GM19438 (cell line): ENCODE measurements around the gene PRR15L.
A peak's percentile ranks its signal among the peaks of the same experiment; 100 is the strongest.
"Not testable (repeated sequence)": the region's sequence is repeated elsewhere in the genome, so short reads cannot be mapped to it uniquely, and the experiment has no call there.

Experiments
- ATAC-seq: cut with Tn5 transposase; IDR thresholded peaks from one replicate; pipeline ENCODE4 v1.9.1; 2021; ENCODE audit warnings: low read depth; ENCODE audit not compliant: unreplicated experiment

The PRR15L gene

DNA sequence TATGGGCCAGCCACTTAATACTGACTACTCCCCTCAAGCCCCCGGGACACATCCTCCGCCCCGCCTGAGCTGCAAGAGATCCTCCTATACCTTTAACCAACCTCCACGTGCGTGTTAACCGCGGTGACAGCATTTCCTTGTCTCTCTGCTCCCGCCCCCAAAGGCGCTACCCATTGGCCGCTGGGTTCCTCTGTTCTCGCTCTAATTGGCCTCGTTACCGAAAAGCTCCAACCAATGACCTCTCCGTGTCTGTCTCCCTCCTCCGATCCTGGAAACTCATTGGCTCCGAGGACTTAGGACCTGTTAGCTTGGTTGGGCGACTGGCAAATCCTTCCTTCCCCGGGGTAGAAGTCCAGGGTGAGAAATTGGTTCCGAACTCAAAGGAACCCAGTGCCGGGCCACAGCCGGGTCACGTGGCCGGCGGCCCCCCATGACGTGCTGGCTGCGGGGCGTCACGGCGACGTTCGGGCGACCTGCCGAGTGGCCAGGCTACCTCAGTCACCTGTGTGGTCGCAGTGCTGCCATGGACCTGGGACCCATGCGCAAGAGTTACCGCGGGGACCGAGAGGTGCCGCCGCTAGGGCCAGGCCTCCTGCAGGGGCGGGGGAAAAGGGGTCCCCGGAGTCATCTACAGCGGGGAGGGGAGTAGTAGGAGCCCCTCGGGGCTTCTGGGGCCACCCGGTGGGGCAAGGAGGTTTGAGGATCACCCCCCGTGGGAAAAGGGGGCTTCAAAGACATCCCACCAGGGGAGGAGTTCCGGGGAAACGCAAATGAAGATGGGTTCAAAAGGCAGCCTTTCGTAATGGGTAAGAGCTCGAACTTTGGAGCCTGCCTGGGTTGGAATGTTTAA, 16.2 kb downstream of the PRR15L start, which contains the start of gene PNPO:
TSS of gene PNPO (plus strand) at position 326 of the 850 bp plus-strand sequence. CDS start at position 431, 105 bp downstream.
- peak; percentile 95 for ATAC-seq

DNA sequence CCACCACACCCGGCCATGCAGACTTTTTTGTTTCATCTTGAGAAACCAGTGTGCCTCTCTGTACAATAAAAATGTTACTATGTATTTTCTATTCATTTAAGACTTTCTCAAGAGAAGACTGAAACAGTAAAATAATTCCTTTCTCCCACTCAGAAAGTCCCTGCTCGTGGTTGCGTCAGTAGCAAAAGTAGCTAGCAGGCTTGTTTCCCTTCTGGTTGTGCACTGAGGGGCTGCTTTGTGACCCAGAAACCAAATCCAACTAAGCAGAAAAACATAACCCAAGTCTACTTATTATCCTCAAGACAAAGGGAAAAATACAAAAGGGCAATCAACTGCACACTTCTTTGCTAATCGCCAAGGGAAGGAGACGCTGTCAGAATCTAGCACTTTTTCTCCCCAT, 19.7 kb downstream of the PRR15L start:
- no peak for ATAC-seq

DNA sequence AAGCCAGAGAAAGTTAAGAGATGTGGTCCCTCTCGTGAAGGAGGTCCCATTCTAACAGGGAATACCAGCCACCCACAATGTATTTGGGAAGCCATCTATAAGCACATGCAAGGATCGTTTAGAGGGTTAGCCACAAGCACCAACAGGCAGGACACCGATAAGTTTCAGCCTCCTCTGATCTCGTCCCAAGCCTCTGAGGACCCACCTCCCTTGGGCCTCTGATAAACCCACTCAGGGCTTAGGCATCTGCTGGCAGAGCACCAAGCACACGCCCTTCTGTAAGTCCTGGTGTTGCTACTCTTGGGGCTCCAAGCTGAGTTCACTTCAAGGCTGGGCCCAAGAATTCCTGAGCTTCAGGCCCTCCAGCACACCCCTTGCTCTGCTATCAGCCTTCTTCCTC, 21.7 kb downstream of the PRR15L start:
- no peak for ATAC-seq

DNA sequence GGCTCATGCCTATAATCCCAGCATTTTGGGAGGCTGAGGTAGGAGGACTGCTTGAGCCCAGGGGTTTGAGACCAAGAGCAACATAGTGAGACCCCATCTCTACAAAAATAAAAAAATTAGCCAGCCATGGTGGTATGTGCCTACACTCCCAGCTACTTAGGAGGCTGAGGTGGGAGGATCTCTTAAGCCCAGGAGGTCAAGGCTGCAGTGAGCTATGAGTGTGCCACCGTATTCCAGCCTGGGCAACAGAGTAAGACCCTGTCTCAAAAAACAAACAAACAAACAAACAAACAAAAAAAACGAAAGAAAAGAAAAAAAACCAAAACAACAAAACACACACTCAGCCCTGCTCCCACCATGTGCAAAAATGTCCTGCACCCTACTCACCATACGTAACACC, 22.2 kb downstream of the PRR15L start:
- not testable (repeated sequence) for ATAC-seq

DNA sequence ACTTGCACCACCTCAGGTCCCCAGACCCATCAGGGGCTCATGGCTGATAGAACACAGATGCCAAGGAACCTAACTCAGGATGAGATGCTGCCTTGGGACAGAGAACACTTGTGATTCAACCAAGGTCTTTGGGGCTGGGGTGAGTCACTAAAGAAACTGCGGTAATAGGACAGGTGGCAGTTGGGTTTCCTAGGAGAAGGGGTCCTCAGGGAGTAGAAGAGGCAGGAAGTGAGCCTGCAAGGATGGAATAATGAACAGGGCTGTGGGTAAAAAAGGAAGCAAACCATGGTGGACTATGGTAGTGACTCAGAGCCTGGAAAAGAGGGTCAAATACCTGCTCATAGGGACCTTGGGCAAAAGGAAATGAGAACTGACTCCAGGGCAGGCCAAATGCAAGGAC, 22.8 kb downstream of the PRR15L start:
- no peak for ATAC-seq

DNA sequence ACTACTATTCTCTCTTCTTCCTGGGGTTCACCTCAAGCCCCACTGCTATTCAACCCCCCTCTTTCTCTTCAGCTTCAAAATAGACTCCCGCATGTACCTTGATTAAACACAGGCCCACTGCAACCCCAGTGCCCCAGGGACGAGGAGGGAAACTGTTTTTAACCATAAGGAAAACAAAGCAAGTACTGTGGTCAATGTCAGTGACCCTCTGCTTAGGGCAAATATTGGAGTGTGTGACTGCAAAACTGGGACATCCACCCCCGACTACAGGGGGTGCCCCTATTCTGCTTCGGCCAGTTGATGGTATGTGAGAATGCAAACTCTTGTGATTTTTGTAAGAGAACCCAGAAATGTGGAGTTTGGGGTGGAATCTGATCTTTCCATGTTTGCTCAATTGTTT, 25.8 kb downstream of the PRR15L start:
- no peak for ATAC-seq

DNA sequence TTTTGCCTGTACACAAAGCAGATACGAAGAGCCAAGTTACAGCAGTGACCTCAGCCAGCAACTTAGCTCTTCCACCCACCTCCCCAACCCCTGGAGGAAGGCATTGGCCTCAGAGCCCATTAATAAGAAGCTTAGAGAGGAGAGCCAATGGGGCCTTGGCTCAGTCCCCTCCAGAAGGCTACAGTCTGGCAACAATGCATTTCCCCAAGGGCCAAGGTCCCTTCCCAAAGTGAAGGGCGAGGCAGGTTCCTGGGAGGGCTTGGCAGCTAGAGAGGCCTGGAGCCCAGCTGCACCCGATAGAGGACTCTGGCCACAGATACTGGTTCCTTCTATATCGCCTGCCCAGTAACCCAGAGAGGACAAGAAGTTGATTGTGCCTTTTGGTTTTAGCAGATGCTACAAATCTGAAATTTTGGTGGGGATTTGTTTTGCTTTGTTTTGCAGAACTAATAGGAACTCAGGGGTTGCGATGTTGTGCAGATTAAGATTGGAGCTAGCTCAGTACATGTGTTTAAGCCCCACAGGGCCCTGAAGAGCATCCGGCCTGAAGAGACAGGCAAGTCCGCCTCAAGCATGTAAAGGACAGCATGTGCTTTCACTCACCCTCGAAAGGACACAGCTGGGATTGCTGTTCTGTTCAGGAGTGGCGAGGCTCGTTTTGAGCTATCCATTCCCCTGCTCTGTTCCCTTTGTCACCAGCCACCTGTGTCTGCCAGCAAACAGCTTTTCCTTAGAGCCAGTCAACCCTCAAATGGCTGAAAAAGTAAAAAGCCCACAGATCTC, 28.3 kb downstream of the PRR15L start:
- no peak for ATAC-seq

DNA sequence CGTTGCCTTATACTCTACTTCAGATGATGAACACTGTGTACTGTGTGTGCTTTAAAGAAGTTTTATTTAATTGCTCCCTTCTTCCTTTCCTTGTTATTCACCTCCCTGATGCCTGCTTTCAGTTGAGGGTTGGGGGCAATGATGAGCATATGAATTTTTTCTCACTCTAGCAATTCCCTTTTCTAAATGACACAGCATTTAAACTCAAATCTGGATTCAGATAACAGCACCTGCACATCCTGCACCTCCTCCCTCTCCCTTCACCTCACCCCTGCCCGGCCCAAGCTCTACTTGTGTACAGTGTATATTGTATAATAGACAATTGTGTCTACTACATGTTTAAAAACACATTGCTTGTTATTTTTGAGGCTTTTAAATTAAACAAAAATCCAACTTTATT, 29.3 kb downstream of the PRR15L start:
- ATAC-seq: no peak

DNA sequence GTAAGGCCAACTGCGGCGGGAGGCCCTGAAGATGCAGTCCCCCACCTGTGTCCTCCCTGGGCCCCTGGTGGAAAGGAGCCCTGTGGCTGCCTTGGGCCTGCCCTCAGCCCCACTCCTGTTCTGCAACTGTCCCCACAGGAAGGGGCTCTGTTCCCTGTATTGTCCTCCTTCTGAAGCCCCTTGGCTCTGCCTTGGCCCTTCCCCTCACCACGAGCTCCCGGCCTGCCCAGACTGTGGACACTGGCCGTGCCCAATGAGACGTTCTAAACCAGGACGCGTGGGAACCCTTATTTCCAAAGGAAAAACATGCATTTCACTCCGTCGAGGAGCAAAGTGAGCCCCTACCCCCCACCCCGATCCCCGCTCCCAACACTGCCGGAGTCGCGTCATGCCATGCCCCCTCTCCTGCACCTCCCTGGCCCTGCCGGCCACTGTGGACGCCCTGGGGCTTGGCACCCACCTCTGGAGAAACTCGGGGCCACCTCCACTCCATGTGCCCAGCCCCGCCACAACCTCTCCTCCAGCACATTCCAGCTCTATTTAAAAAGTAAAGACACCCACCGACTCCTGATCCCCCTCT, 29.8 kb downstream of the PRR15L start:
- ATAC-seq: no peak

DNA sequence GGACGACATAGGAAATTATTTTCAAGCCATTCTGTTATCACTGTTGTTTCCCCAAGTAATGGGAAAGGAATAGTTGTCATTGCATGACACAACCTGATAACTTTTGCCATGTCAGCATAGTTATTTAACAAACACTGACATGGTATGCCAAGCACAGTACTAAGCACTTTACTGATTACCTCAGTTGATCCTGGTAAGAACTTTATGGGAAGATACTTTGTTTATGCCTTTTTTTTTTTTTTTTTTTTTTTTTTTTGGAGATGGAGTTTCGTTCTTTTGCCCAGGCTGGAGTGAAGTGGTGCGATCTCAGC, 32.0 kb downstream of the PRR15L start:
- ATAC-seq: no peak

DNA sequence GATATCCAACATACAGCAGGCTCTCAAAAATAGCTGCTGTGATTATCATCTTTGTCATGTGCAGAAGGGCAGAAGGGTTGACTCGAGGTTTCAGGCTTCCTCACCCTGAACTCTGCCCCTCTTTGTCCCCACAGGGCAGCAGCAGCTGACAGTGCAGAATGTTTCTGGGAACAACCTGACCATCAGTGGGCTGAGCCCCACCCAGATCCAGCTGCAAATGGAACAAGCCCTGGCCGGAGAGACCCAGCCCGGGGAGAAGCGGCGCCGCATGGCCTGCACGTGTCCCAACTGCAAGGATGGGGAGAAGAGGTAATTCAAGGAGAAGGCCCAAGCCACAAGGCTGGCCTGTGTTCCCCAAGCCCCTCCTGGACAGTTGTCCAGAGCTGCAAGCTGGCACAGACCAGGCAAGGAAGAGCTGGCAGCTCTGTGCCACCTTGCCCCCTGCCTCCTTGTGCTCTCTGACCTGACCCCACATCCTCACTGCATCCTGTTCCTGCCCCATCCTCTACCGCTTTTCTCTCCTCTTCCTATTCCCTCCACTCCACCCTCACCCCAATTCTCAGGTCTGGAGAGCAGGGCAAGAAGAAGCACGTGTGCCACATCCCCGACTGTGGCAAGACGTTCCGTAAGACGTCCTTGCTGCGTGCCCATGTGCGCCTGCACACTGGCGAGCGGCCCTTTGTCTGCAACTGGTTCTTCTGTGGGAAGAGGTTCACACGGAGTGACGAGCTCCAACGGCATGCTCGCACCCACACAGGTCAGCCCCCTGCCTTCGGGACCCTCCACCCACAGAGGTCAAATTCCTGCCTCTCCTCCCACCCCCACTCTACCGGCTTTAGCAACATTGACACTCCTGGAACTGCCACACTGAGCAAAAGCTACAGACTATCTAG, 32.7 kb downstream of the PRR15L start:
- no peak for ATAC-seq

DNA sequence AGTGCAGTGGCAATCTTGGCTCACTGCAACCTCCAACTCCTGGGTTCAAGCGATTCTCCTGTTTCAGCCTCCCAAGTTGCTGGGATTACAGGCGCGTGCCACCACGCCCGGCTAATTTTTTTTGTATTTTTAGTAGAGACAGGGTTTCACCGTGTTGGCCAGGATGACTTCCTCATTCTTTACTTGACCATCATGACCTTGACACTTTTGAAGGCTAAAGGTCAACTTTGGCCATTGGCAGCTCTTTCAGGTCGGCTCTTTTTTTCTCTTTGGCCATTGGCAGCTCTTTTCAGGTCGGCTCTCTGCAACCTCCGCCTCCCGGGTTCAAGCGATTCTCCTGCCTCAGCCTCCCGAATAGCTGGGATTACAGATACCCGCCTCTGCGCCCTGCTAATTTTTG, 37.8 kb downstream of the PRR15L start:
- not testable (repeated sequence) for ATAC-seq

DNA sequence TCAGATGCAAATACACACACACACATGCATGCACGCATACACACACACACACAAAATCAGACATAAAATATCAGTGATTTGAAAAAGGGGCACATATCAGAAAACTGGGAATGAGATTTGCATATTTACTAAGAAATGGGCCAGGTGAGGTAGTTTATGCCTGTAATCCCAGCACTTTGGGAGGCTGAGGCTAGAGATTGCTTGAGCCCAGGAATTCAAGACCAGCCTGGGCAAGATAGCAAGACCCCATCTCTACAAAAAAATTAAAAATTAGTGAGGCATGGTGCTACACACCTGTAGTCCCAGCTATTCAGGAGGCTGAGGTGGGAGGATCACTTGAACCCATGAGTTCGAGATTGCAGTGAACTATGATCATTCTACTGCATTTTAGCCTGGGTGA, 38.7 kb downstream of the PRR15L start:
- no peak for ATAC-seq

DNA sequence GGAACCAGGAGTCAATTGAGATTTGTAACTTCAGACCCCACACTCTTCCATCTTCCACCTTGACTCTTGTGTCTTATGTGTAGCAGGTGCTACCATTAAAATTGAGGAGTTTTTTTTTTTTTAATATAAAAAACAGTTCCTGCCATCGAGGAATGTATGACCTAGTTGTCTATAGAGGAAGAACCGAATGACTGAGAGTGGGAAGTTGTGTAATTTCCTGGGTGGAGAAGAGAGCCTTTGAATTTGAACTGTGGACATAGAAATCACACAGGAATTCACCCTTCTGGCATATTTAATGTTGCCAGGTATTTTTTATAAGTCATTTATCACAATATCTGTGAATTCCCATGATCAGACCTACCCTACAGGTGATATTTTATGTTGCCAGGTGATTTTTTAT, 39.7 kb downstream of the PRR15L start:
- no peak for ATAC-seq

DNA sequence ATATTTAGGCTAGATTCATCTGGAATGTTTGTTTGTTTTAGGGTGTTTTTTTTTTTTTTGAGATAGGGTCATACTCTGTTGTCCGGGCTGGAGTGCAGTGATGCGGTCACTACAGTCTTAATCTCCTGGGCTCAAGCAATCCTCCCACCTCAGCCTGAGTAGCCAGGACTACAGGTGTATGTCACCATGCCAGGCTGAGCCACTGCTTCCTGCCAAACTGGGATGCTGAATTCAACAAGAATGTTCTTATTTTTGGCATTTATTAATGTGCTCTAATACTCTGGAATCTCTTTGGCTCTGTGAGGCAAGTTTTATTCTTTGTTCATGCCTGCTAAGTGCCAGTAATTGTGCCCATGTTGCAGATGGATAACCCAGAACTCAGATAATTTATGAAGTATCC, 40.1 kb downstream of the PRR15L start:
- ATAC-seq: no peak

DNA sequence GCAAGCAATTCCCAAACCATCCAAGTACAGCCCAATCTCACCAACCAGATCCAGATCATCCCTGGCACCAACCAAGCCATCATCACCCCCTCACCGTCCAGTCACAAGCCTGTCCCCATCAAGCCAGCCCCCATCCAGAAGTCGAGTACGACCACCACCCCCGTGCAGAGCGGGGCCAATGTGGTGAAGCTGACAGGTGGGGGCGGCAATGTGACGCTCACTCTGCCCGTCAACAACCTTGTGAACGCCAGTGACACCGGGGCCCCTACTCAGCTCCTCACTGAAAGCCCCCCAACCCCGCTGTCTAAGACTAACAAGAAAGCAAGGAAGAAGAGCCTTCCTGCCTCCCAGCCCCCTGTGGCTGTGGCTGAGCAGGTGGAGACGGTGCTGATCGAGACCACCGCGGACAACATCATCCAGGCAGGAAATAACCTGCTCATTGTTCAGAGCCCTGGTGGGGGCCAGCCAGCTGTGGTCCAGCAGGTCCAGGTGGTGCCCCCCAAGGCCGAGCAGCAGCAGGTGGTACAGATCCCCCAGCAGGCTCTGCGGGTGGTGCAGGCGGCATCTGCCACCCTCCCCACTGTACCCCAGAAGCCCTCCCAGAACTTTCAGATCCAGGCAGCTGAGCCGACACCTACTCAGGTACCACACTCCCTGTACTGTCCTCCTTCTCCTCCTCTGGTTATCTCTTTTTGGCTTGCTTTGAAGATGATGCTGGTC, 41.0 kb downstream of the PRR15L start:
- no peak for ATAC-seq

DNA sequence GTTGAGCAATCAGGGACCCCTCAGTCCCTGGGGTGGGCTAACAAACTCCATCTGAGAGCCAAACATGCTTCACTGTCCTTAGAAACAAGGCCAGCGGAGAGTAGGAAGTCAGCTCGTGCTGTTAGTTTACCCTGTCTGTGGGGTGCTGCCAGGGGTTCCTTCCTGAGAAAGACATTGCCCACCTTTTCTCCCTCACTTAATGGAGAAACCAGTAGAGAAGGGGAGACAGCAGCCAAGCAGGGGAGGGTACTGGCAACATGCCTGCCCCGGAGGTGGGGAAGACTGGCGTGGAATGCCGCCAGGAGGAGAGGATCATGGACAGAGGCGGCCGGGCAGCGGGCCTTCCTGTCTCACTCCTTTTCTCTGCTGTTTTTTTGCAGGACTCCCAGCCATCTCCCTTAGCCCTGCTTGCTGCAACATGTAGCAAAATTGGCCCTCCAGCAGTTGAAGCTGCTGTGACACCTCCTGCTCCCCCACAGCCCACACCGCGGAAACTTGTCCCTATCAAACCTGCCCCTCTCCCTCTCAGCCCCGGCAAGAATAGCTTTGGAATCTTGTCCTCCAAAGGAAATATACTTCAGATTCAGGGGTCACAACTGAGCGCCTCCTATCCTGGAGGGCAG, 41.8 kb downstream of the PRR15L start:
- no peak for ATAC-seq

DNA sequence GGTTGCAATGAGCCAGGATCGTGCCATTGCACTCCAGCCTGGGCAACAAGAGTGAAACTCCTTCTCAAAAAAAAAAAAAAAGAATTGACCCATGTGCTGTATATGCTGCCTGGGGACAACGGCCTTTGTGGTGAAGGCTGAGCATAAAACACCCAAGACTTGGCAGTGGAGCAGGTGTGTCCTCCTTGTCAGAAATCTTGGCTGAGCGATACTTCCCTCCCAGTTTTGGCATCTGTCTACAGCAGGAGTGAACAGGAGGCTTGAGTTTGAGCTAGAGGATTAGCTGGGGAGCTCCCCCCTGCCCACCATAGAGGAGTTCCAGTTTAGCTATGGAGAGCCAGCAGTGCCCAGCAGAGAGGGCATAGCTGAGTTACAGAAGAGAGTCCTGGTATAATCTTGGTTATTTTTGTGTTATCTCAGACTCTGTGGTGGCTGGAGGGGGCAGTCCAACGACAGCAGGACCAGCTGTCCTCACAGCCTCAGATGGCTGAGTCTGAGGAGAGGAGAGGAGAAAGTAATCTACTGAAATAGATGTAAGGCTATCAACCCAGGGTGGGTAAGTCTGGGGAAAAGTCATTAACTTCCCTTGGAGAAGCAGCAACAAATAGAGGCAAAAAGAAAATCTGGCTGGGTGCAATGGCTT, 43.3 kb downstream of the PRR15L start:
- ATAC-seq: no peak

DNA sequence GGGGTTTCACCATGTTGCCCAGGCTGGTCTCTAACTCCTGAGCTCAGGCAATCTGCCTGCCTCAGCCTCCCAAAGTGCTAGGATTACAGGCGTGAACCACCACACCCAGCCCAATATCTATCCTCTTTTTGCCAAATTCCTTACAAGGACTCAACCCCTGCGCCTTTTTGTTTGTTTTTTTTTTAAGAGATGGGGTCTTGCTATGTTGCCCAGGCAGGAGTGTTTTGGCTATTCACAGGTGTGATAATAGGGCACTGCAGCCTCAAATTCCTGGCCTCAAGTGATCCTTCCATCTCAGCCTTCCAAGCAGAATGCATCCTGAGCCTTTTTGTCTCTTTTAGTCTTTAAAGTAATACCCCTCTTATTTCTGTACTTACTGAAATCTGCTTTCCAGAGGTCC, 44.6 kb downstream of the PRR15L start:
- ATAC-seq: no peak
